Glutamatergic neuron (in vitro differentiated cells): Measurements from ENCODE around the gene SLC13A4. TPM values are rescaled to one million over a fixed set of nuclear protein-coding genes. Genes with fewer than 3 reads are reported as not detected.
A peak's percentile ranks its signal among the peaks of the same experiment; 100 is the strongest.

Experiments used
- DNase-seq: peaks from one replicate; pipeline ENCODE4 v3.0.0; 2022
- H3K27ac Mint-ChIP-seq: one replicate; pipeline ENCODE4 v1.8.0; 2020; ENCODE audit warnings: mild to moderate bottlenecking, mixed read lengths, inconsistent platforms; ENCODE audit not compliant: unreplicated experiment
- H3K27me3 Mint-ChIP-seq: one replicate; pipeline ENCODE4 v1.8.0; 2020; ENCODE audit warnings: mild to moderate bottlenecking, moderate library complexity, mixed read lengths, inconsistent platforms; ENCODE audit not compliant: unreplicated experiment
- H3K36me3 Mint-ChIP-seq: one replicate; pipeline ENCODE4 v1.8.0; 2020; ENCODE audit warnings: mild to moderate bottlenecking, mixed read lengths, inconsistent platforms; ENCODE audit not compliant: unreplicated experiment
- H3K4me1 Mint-ChIP-seq: one replicate; pipeline ENCODE4 v1.8.0; 2020; ENCODE audit warnings: mild to moderate bottlenecking, low read depth, mixed read lengths, inconsistent platforms; ENCODE audit not compliant: unreplicated experiment
- H3K4me3 Mint-ChIP-seq: one replicate; pipeline ENCODE4 v1.8.0; 2020; ENCODE audit warnings: mild to moderate bottlenecking, mixed read lengths, inconsistent platforms; ENCODE audit not compliant: unreplicated experiment
- H3K9me3 Mint-ChIP-seq: one replicate; pipeline ENCODE4 v1.8.0; 2020; ENCODE audit warnings: mild to moderate bottlenecking, moderate library complexity, mixed read lengths, inconsistent platforms; ENCODE audit not compliant: unreplicated experiment
- total RNA-seq: library from RNA; stranded (reverse); fragmentation: NEBNext Ultra II Directional; extraction: Animal tissue kit (Norgen Biotek cat#: 25700); gene quantifications from one replicate; pipeline ENCODE4 v1.2.1, GENCODE V29; 2021; ENCODE audit not compliant: unreplicated experiment
- TF ChIP-seq, protein P1 (sequence below): fragments of 200-600 bp; sonication (generic); IDR thresholded peaks from one replicate; pipeline ENCODE4 v1.5.0; 2021; ENCODE audit not compliant: partially characterized antibody, unreplicated experiment

The SLC13A4 gene
- total RNA-seq, 1 donor from 2014 or later = not detected

GRCh38 chr7:135665042-135665441 is 62.9 kb downstream of the SLC13A4 start:
- no peak for DNase-seq
- Mint-ChIP-seq H3K27ac (no peak overlapping the region), H3K27me3 (peaks cover 6% of the 10 kb centered on the region), H3K4me3 (no peak overlapping the region), H3K4me1 (peaks cover 7% of the 10 kb centered on the region), H3K9me3 (peaks cover 9% of the 10 kb centered on the region), H3K36me3 (peaks cover 4% of the 10 kb centered on the region)
- TF ChIP-seq, protein P1, sequence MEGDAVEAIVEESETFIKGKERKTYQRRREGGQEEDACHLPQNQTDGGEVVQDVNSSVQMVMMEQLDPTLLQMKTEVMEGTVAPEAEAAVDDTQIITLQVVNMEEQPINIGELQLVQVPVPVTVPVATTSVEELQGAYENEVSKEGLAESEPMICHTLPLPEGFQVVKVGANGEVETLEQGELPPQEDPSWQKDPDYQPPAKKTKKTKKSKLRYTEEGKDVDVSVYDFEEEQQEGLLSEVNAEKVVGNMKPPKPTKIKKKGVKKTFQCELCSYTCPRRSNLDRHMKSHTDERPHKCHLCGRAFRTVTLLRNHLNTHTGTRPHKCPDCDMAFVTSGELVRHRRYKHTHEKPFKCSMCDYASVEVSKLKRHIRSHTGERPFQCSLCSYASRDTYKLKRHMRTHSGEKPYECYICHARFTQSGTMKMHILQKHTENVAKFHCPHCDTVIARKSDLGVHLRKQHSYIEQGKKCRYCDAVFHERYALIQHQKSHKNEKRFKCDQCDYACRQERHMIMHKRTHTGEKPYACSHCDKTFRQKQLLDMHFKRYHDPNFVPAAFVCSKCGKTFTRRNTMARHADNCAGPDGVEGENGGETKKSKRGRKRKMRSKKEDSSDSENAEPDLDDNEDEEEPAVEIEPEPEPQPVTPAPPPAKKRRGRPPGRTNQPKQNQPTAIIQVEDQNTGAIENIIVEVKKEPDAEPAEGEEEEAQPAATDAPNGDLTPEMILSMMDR = no peak

- Mint-ChIP-seq H3K27me3 (peaks cover 6% of the 10 kb centered on the region), H3K36me3 (peaks cover 4% of the 10 kb centered on the region), H3K27ac (peak overlapping the region; percentile 28), H3K4me3 (peak overlapping the region; percentile 80), H3K4me1 (peaks cover 5% of the 10 kb centered on the region), H3K9me3 (peaks cover 9% of the 10 kb centered on the region)
- TF ChIP-seq, protein P1 = no peak
- no peak for DNase-seq
Observed at GRCh38 chr7:135664046-135664589, 63.9 kb downstream of the SLC13A4 start.

DNA sequence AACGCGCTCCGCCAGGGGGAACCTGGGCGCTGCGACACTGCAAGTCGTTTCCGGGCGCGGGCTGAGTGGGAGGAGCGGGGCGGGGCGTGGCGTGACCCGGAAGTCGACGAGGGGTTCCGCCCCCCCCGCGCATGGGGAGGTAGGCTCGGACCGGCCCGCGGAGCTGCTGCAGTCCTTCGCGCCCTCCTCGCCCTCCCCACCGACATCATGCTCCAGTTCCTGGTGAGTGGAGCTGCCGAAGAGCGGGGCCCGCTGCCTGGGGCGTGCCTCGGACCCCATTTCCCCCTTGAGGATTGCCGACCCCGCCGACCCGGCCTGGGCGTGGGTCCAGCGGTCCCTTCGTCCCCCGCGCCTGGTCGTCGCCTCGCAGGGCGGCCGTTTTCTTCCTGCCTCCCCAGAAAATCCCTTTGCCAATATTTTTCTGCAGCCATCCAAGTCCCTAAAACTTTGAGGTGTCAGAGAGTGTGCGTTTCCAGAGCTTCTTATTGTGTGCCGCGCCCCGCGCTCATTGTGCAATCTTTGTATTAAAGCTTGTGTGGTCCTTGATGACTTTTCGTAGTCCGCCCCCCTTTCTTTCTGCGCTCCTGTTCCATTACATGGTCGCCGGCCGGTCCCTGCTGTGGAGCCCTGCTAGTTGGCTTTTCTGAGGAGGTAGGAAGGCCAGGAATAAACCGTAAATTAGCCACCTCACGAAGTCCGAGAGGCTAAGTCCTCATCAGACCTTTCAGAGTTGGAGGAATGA is 65.4 kb downstream of the SLC13A4 start, which contains the start of gene STMP1:
Gene STMP1, plus strand, starts transcription at position 142 of the 742 bp plus-strand sequence.
- TF ChIP-seq, protein P1 = peak; percentile 90
- H3K27ac Mint-ChIP-seq = peak within 1 kb of the TSS; percentile 94
- peak; percentile 100 for DNase-seq
- H3K9me3 Mint-ChIP-seq = peaks cover 9% of the 10 kb centered on the region
- H3K27me3 Mint-ChIP-seq = peaks cover 8% of the 10 kb centered on the region
- H3K4me1 Mint-ChIP-seq = peaks cover 3% of the 10 kb centered on the region
- H3K36me3 Mint-ChIP-seq = peaks cover 4% of the 10 kb centered on the region
- H3K4me3 Mint-ChIP-seq = peak within 1 kb of the TSS; percentile 99

GRCh38 chr7:135662123-135662372 is 65.9 kb downstream of the SLC13A4 start:
- Mint-ChIP-seq H3K9me3 (peaks cover 9% of the 10 kb centered on the region), H3K27ac (peak overlapping the region; percentile 83), H3K36me3 (peaks cover 4% of the 10 kb centered on the region), H3K4me1 (peaks cover 3% of the 10 kb centered on the region), H3K27me3 (peaks cover 8% of the 10 kb centered on the region), H3K4me3 (peak overlapping the region; percentile 81)
- TF ChIP-seq, protein P1 = no peak
- no peak for DNase-seq
